Stimulated activated CD8-positive, alpha-beta memory T cell treated with anti-CD3 and anti-CD28 coated beads, Interleukin-4, amount 100 ng/mL, for 1 hour (primary cell): ENCODE measurements around the gene HYCC2.
"Not testable (repeated sequence)": the region's sequence is repeated elsewhere in the genome, so short reads cannot be mapped to it uniquely, and the experiment has no call there.

Experiments
- DNase-seq, 2 donors: peaks; one replicate each; pipeline ENCODE4 v3.0.0-alpha.2; 2020; ENCODE audit warnings: low read depth in 2 of 2, low spot score in 1 of 2

Gene HYCC2

DNA sequence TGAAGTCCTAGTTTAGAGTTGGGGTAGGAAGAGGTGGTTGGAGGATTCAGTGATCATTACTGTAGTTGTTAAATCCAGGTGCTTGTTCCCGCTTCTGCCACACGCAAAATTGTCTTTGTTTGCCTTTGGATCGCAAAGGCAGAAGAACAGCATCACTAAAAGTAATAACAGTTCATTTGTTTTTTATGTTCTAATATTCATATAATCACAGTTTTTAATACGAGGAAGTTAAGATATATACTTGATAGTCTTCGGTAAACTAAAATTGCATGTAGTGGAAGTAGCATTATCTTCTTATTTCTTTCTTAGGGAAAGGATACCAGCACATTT is 695 bp upstream of the HYCC2 start:
- no peak for DNase-seq

- no peak for DNase-seq
Measured at GRCh38 chr2:201070948-201071478, 458 bp downstream of the HYCC2 start.

GRCh38 chr2:201064797-201065329 is 6.6 kb downstream of the HYCC2 start:
- DNase-seq, result no peak

DNA sequence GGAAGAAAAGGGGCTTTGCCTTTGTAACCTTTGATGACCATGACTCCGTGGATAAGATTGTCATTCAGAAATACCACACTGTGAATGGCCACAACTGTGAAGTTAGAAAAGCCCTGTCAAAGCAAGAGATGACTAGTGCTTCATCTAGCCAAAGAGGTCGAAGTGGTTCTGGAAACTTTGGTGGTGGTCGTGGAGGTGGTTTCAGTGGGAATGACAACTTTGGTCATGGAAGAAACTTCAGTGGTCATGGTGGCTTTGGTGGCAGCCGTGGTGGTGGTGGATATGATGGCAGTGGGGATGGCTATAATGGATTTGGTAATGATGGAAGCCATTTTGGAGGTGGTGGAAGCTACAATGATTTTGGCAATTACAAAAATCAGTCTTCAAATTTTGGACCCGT is 8.0 kb downstream of the HYCC2 start:
- not testable (repeated sequence) for DNase-seq

DNA sequence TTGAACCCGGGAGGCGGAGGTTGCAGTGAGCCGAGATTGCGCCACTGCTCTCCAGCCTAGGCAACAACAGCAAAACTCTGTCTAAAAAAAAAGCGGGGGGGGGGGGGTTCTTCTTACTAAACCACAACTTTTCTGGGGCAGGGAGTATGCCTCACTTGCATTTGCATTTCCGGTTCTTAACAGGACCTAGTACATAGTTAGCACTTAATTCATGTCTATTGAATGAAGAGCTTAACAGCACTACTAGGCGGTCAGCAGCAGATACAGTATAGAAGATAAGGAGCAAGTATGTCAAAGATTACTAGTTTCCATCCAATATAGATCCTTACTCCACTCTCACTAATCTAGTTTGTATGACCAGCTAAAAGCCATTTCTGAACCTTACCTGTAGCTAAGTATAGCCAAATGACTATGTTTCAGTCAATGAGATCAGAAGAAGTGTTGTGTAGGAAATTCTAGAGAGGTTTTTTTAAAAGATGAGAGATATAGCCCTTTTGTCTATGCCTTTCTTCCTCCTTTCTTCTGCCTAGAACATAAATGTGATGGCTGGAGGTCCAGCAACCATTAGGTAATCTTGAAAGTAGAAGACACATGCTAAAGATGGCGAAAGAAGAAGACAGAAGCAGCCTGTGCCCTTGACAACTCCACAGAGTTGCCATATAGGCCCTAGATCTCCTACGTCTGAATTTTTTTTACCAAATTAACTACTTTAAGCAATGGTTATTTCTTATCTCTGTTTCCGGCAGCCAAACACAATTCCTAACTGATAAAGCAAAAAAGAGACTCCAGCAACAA is 11.3 kb downstream of the HYCC2 start:
- DNase-seq, result no peak

DNA sequence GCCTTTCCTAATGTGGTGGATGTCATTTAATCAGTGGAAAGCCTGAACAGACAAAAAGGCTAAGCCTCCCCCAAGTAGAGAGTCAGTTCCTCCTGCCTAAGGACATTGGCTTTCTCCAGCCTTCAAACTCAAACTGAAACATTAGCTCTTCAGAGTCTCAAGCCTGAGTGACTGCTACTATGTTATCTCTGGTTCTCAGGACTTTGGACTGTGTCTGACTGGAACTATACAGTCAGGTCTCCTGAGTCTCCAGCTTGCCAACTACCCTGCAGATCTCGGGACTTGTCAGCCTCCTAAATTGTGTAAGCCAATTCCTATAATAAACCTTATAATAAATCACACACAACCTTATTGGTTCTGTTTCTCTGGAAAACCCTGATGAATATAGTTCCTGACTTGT is 12.6 kb downstream of the HYCC2 start:
- no peak for DNase-seq

- no peak for DNase-seq
Measured at GRCh38 chr2:201057715-201058248, 13.7 kb downstream of the HYCC2 start.

GRCh38 chr2:201057087-201057521 is 14.4 kb downstream of the HYCC2 start:
- DNase-seq, result no peak

DNA sequence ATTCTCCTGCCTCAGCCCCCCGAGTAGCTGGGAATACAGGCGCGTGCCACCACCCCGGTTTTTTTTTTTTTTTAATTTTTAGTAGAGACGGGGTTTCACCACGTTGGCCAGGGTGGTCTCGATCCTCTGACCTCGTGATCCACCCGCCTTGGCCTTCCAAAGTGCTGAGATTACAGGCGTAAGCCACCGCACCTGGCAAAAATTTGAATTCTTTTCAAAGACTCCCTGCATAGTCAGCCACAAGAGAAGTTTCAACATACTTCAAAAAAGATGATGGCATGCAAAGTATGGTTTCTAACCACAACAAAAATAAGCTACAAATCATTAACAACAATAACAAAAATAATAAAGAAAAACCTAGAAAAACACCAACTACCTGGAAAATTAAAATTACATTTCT is 22.0 kb downstream of the HYCC2 start:
- DNase-seq, result no peak

GRCh38 chr2:201046881-201047280 is 24.6 kb downstream of the HYCC2 start:
- DNase-seq, result no peak

GRCh38 chr2:201043050-201043449 is 28.4 kb downstream of the HYCC2 start:
- not testable (repeated sequence) for DNase-seq

- not testable (repeated sequence) for DNase-seq
Measured at GRCh38 chr2:201042451-201042850, 29.0 kb downstream of the HYCC2 start.

DNA sequence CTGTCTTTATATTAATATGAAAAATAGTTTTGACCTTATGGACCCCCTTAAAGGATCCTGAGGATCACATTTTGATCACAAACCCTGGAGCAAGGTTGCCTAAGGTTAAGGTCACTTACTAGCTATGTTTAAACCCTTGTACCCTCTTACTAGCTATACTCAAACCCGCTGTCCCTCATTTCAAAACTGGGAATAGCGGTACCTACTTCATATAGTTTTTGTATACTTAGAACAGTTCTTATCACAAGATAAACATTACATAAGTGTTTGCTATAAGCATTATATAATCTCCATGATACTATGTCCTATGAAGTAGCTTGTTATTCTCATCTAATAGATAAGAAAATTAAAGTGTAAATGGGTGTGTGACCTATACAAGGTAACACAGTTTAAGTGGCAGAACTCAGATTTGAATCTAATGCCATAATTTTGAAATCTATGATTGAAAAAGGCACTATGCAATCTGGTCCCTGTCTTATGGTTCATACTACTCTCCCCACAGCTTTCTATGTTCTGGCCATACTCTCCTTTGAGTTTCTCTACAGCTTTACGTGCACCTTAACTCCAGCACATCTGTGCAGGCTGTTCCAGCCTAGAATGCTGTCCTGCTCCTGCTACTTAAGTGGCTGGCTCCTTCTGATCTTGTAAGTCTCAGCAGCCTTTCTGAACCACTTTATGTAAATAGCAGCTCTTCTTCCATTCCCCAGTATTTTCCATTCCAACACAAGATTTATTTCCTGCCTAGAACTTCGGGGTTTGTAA is 30.4 kb downstream of the HYCC2 start:
- DNase-seq, result no peak

- DNase-seq, result no peak
Measured at GRCh38 chr2:201038855-201039254, 32.6 kb downstream of the HYCC2 start.

DNA sequence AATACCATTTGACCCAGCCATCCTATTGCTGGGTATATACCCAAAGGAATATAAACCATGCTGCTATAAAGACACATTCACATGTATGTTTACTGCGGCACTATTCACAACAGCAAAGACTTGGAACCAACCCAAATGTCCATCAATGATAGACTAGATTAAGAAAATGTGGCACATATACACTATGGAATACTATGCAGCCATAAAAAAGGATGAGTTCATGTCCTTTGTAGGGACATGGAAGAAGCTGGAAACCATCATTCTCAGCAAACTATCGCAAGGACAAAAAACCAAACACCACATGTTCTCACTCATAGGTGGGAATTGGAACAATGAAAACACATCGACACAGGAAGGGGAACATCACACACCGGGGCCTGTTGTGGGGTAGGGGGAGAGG is 33.1 kb downstream of the HYCC2 start:
- DNase-seq, result not testable (repeated sequence)

DNA sequence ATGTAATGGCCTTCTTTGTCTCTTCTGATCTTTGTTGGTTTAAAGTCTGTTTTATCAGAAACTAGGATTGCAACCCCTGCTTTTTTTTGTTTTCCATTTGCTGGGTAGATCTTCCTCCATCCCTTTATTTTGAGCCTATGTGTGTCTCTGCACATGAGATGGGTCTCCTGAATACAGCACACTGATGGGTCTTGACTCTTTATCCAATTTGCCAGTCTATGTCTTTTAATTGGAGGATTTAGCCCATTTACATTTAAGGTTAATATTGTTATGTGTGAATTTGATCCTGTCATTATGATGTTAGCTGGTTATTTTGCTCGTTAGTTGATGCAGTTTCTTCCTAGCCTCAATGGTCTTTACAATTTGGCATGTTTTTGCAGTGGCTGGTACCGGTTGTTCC is 37.1 kb downstream of the HYCC2 start:
- not testable (repeated sequence) for DNase-seq

GRCh38 chr2:201024518-201024917 is 47.0 kb downstream of the HYCC2 start:
- no peak for DNase-seq

DNA sequence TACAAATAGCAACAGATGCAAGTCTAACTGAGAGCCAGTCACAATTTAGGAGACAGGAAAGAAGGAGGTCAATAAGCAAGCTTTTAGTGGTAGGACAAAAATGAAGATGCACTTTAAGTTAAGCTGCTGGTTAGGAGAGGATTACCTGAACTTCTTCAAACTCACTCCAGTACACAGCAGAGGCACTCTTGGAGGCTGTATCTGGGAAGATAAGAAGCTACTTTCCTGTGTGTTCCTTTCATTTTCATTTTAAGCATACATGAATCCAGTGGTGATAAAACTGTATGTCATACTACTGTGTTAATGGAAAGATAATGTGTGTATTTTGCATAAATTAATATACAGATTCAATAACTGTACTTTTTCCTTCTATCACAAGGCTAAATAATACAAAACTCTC is 49.6 kb downstream of the HYCC2 start:
- DNase-seq, result no peak
